Stimulated activated naive CD4-positive, alpha-beta T cell (primary cell): ENCODE results near the gene PKDCC.

Experiments
- DNase-seq, 6 experiments: peaks; one replicate each; lab custom pipeline; 2025; lab: John Stamatoyannopoulos, UW

The PKDCC gene

GRCh38 chr2:42105330-42106256 is 57.8 kb downstream of the PKDCC start:
- DNase-seq = peak; percentile 61 to 90 (median 86)

- no peak for DNase-seq
Measured at GRCh38 chr2:42106257-42106816, 58.5 kb downstream of the PKDCC start.

- no peak for DNase-seq
Measured at GRCh38 chr2:42107249-42108042, 59.6 kb downstream of the PKDCC start.
